Hematopoietic multipotent progenitor cell treated with erythropoietin and hydrocortisone succinate and interleukin-3 and kit ligand, for 4 days (in vitro differentiated cells): ENCODE measurements around the gene CCT7.
"Not testable (repeated sequence)": the region's sequence is repeated elsewhere in the genome, so short reads cannot be mapped to it uniquely, and the experiment has no call there.

Experiments used
- DNase-seq: peaks from one replicate; pipeline ENCODE4 v3.0.0-alpha.2; 2015

CCT7 gene

DNA sequence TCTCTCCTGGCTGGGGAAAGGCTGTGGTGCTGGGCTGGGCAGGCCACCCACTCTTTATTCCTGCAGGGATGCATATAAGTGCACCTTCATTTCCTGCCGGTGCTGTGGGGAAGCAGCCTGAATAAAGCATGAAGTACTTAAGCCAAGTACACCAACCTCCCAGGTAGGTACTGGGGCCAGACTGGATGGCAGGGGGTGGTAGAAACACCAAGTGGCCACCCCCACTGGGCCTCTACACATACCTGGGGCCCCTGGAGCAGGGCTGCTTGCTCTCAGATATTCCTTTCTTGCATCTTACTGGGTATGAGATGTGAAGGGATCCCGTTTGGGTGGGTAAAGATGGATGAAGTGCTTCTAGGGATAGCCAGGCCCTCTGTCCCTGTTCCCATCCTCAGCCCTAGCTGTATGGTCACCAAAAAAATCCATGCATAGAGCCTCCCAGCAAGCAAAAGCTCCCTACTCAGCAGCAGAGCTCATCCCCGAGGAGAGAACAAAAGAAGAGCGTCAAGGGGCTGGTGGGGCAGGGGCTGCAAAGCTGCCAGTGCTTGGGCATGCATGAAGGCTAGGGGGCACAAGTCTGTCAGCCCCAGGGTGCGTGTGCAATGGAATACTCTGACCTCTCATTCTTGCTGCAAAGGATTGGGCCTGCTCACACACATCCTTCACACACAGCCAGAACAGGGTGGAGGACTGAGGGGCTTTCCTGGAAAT, 22.0 kb downstream of the CCT7 start:
- DNase-seq, result no peak

DNA sequence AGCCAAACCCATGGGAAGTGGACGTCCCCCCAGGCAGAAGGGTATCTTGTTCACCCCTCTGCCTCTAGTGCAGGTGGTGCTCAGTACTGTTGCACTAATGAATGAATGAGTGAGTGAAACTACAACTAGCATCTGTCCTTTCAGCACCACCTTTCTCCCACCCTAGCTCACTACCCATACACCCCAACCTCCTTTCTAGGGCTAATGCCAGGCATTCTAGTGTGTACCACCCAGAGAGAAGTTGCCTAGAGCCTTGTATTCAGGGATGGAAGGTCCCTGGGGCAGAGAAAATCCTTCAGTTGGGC, 22.5 kb downstream of the CCT7 start:
- no peak for DNase-seq

DNA sequence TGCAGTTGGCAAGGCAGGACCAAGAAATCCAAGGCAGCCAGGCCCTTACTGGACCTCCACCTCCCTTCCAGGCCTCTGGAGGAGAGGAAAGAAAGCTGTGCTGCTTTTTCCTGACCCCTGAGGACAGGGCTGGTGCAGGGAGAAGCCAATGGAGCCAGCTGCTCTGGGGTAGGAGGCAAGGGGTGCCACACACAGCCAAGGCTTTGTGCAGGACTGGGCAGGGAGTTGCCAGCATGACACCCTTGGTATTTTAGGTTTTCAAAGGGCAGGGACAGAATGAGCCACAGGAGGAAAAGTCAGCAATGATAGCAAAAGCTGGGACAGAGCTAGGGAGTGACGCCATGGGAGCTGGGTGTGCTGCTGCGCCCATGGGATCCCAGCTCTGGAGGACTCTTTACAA, 22.9 kb downstream of the CCT7 start:
- no peak for DNase-seq

DNA sequence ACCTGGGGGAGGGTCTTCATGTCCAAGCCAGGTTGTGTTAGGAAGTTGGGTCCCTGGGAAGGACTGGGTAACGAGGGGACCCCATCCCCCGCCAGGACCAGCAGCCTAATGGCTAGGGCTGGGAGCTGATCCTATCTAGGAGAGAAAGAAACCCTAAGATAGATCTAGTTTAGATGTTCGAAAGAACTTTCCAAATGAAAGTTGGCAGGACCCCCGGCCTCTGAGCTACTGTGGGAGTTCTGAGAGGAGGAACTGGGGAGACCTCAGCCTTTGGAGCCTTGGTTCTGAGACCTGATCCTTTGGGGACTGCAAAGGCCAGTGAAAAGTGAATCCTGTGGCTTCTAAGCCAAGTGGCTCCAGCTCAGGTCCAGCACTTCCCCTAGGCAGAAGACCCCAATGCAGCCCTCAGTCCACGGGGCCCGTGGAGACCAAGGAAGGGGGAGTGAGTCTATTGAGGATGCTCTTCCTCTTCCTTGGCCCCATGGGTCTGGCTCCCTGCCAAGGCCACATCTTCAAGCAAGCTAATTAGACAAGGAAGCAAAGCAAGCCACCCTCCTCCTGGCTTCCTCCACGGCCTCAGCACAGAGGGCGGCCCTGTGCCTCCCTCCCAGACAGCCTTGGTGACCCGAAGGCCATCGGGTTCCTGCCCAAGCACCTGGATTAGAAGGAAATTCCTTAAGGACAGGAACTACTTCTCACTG, 23.5 kb downstream of the CCT7 start:
- peak; percentile 77 for DNase-seq

DNA sequence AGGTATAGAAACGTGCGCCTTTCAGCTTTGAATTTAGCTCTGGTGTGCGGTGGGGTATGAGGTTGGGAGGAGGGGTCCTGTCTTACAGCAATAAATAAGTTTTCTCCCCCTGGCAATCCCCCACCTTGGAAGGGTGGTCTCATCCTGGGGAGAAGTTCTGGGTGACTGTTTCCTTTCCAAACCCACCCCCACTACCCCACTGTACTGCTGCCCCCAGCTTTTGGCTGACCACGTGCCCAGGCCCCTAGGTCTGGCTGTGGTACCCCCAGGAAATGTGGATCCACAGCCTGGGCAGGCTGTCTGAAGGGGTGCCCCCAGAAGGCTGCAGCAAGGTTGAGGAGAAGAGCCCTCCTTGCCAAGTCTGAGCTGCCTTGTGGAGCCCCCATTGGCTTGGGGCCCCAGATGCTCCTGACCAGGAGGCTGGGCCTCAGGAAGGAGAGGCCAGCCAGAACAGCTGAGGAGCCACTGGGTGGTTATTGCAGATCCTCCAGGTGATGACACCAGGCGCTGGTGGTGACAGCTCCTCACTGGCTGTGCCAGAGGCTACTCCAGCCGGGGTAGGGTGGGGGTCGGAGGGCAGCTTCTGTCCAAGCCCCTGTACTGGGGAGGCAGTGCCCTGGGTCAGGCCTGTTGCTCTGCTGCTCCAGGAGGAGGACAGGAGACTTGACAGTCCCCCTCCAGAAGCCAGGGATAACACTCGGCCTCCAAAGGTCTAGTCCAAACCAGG, 24.2 kb downstream of the CCT7 start:
- DNase-seq, result no peak

DNA sequence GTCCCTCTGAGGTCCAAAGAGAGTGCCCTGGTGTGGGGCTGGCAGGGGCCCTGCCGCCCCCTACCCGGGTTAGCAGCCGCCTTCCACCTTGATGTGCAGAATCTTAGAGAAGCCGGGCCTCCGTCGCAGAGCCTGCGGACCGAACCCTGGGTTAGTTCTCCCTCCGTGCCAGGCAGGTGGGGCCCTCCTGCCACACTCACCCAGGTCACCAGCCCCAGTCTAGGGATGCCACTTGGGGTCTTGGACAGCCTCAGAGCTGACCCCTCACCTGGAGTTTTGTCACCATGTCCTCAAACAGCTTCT, 24.8 kb downstream of the CCT7 start:
- DNase-seq, result no peak

DNA sequence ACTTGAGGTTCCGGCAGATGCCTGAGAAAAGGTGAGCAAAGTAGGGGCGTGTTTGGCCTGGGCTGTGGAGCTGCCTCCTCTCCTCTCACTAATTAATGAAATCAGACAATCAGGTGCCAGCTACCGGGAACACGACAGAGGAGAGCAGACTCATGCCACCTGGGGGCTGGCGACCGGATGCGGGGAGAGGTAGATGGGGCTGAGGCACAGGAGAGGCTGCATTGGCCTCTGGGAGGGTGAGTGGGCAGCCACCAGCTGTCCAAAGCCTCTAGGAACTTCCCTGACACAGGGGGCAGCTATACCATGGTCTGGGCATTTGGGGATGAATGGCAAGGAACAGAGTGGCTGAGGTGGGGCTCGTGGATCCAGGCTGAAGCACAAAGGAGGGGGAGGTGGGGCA, 25.2 kb downstream of the CCT7 start:
- DNase-seq, result no peak

DNA sequence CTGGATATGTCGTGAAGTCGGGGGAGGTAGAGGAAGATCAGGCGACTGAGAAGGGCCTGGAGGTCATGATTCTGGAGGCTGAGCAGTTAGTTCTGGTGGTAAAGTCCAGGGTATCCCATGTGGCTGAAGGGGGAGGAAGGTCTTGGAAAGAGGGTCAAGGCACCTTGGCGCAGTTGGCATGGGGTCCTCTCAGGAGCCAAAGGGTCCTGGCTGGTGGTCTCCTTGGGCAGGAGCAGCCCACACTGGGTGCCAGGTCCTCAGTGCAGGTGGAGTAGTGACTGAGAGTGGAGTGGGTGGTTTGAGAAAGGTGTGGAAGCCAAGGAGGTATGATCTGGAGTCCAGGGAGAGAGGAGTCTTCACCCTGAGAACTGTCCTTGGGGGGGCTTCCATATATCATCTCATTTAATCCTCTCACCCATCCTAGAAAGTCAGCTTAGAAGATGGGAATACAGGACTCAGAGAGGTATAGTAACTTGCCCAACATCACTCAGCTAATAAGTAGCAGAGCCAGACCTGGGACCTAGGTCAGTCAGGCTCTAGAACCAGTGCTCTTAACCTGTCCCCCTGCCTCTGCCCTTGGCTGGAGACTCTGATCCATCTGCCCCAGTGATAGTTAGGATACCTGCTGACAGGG, 25.7 kb downstream of the CCT7 start:
- no peak for DNase-seq

DNA sequence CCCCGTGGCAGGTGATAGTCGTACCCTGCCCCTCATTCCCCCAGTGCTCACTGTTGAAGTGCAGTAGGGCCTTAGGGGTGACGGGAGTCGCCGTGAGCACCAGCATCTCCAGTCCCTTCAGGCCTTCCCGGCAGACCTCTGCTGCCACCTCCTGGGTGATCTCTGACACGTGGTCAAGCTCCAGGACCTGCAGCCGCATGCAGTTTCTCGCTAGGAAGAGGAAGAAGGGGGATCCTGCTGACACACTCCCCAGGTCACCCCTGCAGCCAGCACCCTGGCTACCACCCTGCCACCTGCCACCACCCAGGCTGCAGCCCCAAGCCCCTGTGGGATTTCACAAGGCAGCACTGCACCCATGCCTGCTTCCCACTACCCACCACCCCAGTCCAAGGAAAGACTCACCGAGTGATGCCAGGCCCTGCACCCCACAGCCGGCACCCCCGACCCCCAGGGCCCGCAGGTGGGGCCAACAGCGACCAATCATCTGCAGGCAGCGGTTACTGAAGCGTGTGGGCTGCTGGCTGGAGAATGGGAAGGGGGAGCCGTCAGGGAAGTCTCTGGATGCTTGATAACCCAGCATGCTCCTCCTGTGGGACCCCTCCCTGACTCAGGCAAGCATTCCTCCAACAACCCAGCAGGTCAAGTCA, 26.4 kb downstream of the CCT7 start:
- DNase-seq, result peak; percentile 78

DNA sequence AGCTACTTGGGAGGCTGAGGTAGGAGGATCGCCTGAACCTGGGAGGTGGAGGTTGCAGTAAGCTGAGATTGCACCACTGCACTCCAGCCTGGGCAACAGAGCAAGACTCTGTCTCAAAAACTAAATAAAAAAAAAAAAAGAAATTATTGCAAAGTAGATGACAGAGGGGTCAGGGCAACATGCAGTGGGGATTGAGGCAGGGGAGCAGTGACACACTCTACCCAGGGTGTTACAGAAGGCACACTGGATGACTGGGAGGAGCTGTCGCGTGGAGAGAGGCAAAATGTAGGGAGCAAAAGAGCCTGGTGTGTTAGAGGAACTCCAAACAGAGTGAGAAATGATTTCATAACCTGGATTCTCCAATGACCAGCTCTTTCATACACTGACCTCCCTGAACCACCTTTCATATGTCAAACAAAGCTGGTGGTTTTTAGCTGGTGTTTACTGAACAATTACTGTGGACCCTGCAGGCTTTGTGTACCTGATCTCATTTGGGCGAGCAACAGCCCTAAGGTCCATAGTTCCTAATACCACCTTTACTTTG, 28.1 kb downstream of the CCT7 start:
- no peak for DNase-seq

DNA sequence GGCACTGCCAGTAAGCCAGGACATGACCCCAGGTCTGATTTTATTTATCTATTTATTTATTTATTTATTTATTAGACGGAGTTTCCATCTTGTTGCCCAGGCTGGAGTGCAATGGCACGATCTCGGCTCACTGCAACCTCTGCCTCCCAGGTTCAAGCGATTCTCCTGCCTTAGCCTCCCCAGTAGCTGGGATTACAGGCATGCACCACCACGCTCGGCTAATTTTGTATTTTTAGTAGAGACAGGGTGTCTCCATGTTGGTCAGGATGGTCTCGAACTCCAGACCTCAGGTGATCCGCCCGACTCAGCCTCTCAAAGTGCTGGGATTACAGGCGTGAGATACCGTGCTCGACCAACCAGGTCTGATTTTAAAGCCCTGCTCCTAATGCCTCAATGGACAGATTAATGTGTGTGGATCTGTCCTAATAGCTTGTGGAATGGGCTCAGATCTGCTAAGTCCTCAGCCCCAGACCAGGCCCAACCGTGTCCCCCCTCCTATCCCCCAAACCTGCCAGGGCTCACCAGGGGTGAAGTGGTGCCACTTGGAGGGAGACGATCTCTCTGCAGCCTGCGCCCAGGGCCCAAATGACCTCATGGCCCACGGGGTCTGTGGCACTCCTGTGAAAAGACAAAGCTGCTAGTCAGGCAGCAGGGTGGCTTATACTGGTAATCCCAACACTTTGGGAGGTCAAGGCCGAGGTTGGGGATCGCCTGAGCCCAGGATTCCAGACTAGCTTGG, 28.8 kb downstream of the CCT7 start:
- DNase-seq, result not testable (repeated sequence)

DNA sequence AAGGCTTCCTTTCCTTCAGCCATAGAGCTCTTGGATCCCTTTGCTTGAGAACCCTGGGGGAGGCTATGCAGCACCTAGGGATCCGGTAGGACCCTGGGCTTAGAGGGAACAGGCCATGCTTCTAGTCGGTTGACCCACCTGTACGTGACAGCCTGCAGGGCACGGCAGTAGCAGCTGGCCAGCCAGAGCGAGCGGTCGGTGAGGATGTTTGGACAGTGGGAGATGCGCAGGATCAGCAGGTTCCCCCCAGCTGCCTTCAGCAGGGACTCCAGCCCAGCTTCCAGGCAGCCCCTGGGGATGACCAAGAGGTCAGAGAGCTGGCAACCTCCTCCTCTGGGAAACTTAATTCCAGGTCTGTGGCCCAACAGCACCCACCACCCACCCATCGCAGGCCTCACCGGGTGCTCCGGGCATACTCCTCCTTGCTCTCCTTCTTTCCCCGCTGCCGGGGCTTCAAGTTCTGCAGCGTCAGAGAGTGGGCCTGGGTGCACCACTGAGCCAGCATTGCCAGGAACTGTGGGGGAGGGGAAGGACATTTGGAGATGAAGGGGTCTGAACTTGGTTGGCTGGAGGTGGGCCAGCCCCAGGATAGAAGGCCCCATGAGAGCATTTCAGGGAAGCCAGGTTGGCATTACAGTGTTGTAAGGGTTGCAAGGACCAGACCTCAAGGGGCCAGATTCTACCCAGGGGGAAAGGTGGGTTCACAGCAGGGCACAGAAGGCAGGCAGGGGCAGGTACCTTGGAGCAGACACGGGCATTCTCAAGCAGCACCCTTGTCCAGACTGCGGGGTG, 29.6 kb downstream of the CCT7 start:
- DNase-seq, result no peak

DNA sequence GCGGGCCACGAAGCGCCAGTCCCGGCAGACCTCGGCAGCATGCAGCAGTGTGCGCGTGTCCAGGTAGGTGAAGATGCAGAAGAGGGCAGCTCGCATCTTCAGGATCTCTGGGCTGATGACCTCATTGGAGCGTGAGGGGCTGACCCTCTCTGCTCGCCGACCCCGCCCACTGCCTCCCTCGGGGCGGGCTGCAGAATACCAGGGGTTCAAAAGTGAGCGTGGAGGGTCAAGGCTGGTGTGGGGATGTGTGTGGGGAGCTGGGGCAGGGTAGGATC, 30.2 kb downstream of the CCT7 start:
- DNase-seq, result no peak

DNA sequence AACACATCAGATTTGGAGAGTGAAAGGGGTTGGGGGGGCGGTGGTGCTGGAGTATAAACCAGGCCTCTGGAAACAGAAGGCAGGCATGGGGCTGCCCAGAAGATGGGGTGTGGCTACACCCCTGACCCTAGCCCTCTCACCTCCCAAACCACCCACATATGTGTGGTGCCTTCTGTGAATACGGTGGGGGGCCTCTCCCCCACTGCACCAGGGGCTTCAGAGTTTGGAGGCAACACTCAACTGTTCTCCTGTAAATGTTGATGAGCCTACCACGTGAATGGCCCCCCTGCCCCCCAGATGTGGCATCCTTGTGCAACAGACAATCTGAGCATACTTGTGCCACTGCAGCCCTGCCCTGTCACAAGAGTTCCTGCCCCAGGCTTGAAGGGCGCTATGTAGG, 30.7 kb downstream of the CCT7 start:
- no peak for DNase-seq

DNA sequence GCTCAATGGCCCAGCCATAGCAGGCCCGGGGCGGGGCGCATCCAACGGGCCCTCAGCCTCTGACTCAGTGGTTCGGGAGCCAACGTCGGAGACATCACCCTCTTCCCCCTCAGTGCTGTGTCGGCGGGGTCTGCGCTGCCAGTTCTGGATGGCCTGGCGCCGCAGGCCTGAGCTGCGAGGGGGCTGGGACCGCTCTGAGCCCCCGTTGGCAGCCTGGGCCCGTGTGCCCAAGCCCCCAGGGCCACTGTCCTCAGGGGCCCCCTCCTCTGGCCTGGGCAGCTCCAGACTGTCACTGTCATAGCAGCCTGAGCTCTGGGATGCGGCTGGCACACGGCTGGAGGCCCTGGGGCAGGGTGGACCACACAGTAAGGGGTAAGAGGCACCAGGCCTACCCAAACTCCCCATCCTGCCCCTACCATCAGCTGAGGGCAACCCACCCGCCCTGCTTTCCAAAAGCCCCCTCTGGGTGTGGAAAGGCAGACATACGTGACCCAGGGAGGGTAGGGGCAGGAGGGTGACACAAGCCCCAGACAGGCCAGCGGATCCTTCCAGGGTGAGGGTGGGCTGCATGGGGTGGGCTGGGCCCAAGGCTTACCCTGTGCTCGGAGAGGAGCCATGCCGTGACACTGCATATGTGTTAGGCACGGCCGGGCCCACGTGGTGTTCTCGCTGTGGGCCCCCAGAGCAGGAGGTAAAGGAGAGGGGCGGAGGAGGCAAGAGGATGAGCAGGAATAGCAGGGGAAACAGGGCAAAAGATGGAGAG, 31.4 kb downstream of the CCT7 start:
- no peak for DNase-seq

DNA sequence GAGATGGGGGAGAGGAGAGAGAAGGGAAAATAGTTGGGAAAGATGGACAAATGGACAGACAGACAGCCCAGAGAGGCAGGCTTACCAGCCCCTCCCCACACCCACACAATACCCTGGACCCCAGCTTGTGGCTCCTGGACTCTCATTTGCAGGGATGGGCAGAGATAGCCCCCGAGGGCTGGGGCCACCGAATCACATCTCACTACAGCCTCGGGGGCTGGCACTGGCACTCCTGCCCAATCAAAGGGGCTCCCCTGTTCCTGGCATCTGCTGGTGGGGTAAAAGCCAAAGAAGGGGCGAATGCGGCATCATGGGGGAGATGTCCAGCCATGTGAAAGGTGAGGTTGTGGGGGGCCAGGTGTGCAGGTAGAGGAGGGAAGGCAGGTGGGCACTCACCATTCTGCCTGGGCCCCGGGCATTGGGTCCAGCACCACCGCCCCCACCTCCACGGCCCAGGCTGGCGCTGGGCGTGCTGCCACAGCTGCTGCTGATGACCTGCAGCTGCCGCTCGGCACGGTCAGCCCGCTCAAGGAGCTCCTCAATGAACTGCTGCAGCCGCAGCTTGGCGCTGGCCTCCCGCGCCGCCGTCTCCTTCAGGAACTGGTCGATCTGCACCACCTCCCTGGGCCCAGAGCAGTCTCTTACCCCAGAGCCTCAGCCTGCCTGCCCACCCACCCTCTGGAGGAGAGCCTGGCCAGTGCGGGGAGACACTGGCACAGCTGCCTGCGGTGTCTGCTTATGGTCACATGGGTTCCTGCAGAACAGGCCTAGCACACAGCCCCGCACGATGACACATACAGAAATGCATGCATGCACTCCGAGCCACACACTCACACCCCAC, 32.2 kb downstream of the CCT7 start:
- no peak for DNase-seq

DNA sequence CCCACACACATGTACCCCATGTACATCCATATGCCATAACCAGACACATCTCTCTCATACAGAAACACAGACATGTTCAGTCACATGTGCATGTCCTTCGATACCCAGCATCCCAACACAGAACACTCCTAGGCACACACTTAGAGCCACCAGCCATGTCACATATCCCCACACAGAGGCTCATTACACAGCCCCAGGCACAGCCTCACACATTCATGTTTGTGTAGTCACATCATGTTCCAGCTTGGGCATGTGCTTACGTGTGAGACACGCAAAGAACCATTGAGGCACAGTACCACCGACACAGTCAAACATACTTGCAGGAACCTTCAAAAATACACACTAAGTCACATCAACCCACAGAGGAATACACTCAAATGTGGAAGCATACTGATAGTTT, 32.9 kb downstream of the CCT7 start:
- DNase-seq, result no peak

DNA sequence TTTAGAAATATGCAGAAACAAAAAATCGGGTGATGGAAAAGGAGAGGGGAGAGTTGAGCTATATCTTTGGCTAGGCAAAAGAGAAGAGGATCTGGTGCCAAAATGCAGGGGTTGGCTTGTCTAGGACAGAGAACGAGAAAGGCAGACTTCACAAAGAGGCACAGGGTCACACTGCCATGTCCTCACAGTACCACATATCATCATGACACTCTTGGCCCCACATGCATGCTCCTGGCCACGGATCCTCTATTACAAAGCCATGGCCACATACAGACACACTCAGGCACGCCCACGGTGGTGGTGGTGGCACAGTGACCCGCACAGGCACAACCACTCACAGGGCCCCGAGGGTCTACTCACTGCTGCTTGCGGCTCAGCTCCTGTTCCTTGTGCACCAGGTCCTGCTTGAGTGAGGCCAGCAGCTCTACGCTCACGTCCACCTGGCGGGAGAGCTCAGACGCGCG, 34.3 kb downstream of the CCT7 start:
- no peak for DNase-seq

DNA sequence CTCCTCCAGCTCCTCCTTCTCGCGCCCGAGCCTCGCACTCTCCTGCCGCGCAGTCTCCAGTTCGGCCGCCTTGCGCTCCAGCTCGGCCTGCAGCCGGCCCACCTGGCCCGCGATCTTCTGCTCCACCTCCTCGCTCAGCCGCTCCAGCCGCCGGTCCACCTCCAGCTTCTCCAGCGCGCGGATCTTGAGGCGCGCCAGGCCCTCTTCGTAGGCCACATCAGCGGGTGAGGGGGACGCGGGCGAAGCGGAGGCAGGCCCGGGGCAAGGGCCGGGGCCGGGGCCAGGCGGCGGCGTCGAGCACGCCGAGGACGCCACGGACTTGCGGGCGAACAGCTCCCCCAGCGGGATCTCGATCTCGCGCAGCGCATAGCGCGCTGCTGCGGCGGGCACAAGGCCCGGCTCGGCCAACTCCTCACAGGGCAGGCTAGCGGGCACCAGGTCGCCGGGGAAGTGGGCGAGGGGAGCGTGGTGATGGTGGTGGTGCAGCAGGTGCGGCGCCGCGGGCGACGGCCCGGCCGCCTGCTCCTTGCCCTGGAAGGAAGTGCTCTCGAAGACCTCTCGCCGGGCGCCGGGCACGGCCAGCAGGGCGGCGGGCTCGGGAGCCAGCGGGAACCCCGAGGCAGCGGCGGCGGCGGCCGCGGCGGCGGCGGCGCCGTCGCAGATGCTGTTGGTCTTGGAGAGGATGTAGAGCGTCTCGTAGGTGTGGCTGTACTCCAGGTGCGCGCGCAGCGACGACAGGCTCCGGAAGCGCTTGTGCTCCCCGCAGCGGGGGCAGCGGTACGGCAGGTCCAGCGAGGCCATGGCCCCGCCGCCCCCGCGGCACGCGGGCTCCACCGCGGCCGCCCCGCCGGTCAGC, 35.0 kb downstream of the CCT7 start:
- peak; percentile 60 for DNase-seq
